Measurements from ENCODE around the gene CNFN. TPM values are rescaled to one million over a fixed set of nuclear protein-coding genes. Genes with fewer than 3 reads are reported as not detected.

Gene CNFN
- total and polyA plus RNA-seq, 2 experiments from 2014 or later, result 6.7 to 54.5 TPM

- H3K79me2 ChIP-seq (replicated peaks; ENCODE audit: insufficient read depth), result no peaks in the 10 kb centered on the region
- 0 out of 2 replicates have a peak, but pooled peaks cover 12% of the 10 kb centered on the region for H3F3A ChIP-seq (replicated peaks; ENCODE audit: low read depth)
- H2AFZ ChIP-seq, result no peak overlapping the region
- H3K27me3 ChIP-seq (ENCODE audit: insufficient read depth), result no peaks in the 10 kb centered on the region
- Mint-ChIP-seq H3K27me3 (ENCODE audit: insufficient read depth, low read depth, poor library complexity) (peaks cover 19% of the 10 kb centered on the region), H3K9me3 (peaks cover 10% of the 10 kb centered on the region), H3K36me3 (ENCODE audit: low read depth) (peaks cover 41% of the 10 kb centered on the region), H3K4me3 (peak overlapping the region; percentile 33; the same call in 1 of the 3 replicates), H3K4me1 (peaks cover 52% of the 10 kb centered on the region), H3K27ac (peak overlapping the region; percentile 52; the same call in 1 of the 2 replicates)
- H3K4me2 ChIP-seq, result 0 out of 2 replicates have a peak overlapping the region, but pooled peaks have one; percentile 55
- H3K4me1 ChIP-seq (ENCODE audit: insufficient read depth), result peaks cover 32% of the 10 kb centered on the region
- no peak overlapping the region for H3K27ac ChIP-seq (ENCODE audit: low read depth)
- H4K20me1 ChIP-seq (replicated peaks; ENCODE audit: insufficient read depth), result no peaks in the 10 kb centered on the region
- no peaks in the 10 kb centered on the region for H3K9me2 ChIP-seq (ENCODE audit: insufficient read depth)
- no peaks in the 10 kb centered on the region for H3K36me3 ChIP-seq (ENCODE audit: insufficient read depth)
- DNase-seq (ENCODE audit: low spot score), result no peak
- H3K4me3 ChIP-seq, result 0 out of 2 replicates have a peak overlapping the region, but pooled peaks have one; percentile 31
- TF ChIP-seq ZNF462 (CRISPR knock-in tag; IDR thresholded peaks at IDR 0.05), result no peak
- TF ChIP-seq NANOG (IDR thresholded peaks at IDR 0.05; ENCODE audit: borderline replicate concordance), result no peak
- no peak for TF ChIP-seq JUNB (IDR thresholded peaks at IDR 0.05; ENCODE audit: unreplicated experiment)
- TF ChIP-seq STAT1 (IDR thresholded peaks at IDR 0.05; ENCODE audit: unreplicated experiment), result no peak
- no peak for TF ChIP-seq EZH2phosphoT487 (IDR thresholded peaks at IDR 0.05; ENCODE audit: unreplicated experiment)
- no peak; the same call in 1 of the 2 replicates for TF ChIP-seq POLR2AphosphoS5 (IDR thresholded peaks at IDR 0.05; ENCODE audit: low read depth)
- TF ChIP-seq ETS1 (IDR thresholded peaks at IDR 0.05), result no peak
- TF ChIP-seq EZH2 (IDR thresholded peaks at IDR 0.05; ENCODE audit: low read depth, unreplicated experiment), result no peak
- TF ChIP-seq CTCF (conservative IDR thresholded peaks at IDR 0.05; ENCODE audit: low read depth in 2 of 2), result no peak
- no peak for TF ChIP-seq ZNF331 (CRISPR knock-in tag; IDR thresholded peaks at IDR 0.05; ENCODE audit: low read depth)
- no peak for TF ChIP-seq REST (IDR thresholded peaks at IDR 0.05; ENCODE audit: unreplicated experiment)
- TF ChIP-seq ZNF114 (CRISPR knock-in tag; IDR thresholded peaks at IDR 0.05), result no peak
- no peak for TF ChIP-seq CREB1 (CRISPR knock-in tag; IDR thresholded peaks at IDR 0.05; ENCODE audit: low read depth)
- peak; percentile 24; the same call in 2 of the 3 replicates for ATAC-seq
Measured at GRCh38 chr19:42369433-42370067, 20.5 kb downstream of the CNFN start.
